ENCODE results near the gene SLC46A1. TPM values are rescaled to one million over a fixed set of nuclear protein-coding genes. Genes with fewer than 3 reads are reported as not detected.
A peak's percentile ranks its signal among the peaks of the same experiment; 100 is the strongest.

SLC46A1 gene
- total RNA-seq, 3 donors from 2014 or later = 11.2 to 22.7 (median 12.5) TPM

GRCh38 chr17:28404461-28404811 lies 1.6 kb downstream of the SLC46A1 start:
- Histone ChIP-seq H3K36me3 (no peaks in the 10 kb centered on the region), H3K9me3 (no peaks in the 10 kb centered on the region), H3K4me3 (peak overlapping the region; percentile 72 to 99 (median 83)), H3K27me3 (no peaks in the 10 kb centered on the region), H3K27ac (no peak overlapping the region), H3K4me1 (peaks cover 0 to 3% of the 10 kb centered on the region in 2 donors)
- TF ChIP-seq, protein P1, sequence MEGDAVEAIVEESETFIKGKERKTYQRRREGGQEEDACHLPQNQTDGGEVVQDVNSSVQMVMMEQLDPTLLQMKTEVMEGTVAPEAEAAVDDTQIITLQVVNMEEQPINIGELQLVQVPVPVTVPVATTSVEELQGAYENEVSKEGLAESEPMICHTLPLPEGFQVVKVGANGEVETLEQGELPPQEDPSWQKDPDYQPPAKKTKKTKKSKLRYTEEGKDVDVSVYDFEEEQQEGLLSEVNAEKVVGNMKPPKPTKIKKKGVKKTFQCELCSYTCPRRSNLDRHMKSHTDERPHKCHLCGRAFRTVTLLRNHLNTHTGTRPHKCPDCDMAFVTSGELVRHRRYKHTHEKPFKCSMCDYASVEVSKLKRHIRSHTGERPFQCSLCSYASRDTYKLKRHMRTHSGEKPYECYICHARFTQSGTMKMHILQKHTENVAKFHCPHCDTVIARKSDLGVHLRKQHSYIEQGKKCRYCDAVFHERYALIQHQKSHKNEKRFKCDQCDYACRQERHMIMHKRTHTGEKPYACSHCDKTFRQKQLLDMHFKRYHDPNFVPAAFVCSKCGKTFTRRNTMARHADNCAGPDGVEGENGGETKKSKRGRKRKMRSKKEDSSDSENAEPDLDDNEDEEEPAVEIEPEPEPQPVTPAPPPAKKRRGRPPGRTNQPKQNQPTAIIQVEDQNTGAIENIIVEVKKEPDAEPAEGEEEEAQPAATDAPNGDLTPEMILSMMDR (IDR thresholded peaks at IDR 0.05) = no peak
- TF ChIP-seq POLR2AphosphoS5 (IDR thresholded peaks at IDR 0.05) (no peak), POLR2A (IDR thresholded peaks at IDR 0.05) (no peak)
- no peak for DNase-seq (ENCODE audit: low spot score in 2 of 2)
- intact Hi-C loops (cut with DNase I; ENCODE audit: low total_unique reads) = no loop called here

- intact Hi-C loops (cut with DNase I; ENCODE audit: low total_unique reads) = no loop called here
Observed at GRCh38 chr17:28404007-28404406, 2.0 kb downstream of the SLC46A1 start.

GRCh38 chr17:28402844-28403243 lies 3.2 kb downstream of the SLC46A1 start:
- no peaks in the 10 kb centered on the region for H3K27me3 ChIP-seq
- H3K4me1 ChIP-seq = peaks cover 0 to 3% of the 10 kb centered on the region in 2 donors
- DNase-seq (ENCODE audit: low spot score in 2 of 2) = no peak
- TF ChIP-seq POLR2A (IDR thresholded peaks at IDR 0.05) (no peak), POLR2AphosphoS5 (IDR thresholded peaks at IDR 0.05) (no peak)
- TF ChIP-seq, protein P1 (IDR thresholded peaks at IDR 0.05) = no peak
- H3K9me3 ChIP-seq = no peaks in the 10 kb centered on the region
- no peak overlapping the region for H3K4me3 ChIP-seq
- H3K27ac ChIP-seq = no peak overlapping the region
- intact Hi-C loops (cut with DNase I; ENCODE audit: low total_unique reads) = no loop called here
- H3K36me3 ChIP-seq = no peaks in the 10 kb centered on the region

More at GRCh38 chr17:28404007-28404406, 2.0 kb downstream of the SLC46A1 start:
- H3K36me3 ChIP-seq = no peaks in the 10 kb centered on the region
- no peak for DNase-seq (ENCODE audit: low spot score in 2 of 2)
- no peaks in the 10 kb centered on the region for H3K9me3 ChIP-seq
- TF ChIP-seq POLR2A (IDR thresholded peaks at IDR 0.05) (no peak), POLR2AphosphoS5 (IDR thresholded peaks at IDR 0.05) (no peak)
- TF ChIP-seq, protein P1 (IDR thresholded peaks at IDR 0.05) = no peak
- H3K4me1 ChIP-seq = peaks cover 0 to 3% of the 10 kb centered on the region in 2 donors
- peak overlapping the region in 1 of 3 donors; percentile 99 for H3K4me3 ChIP-seq
- H3K27me3 ChIP-seq = no peaks in the 10 kb centered on the region
- H3K27ac ChIP-seq = no peak overlapping the region

DNA sequence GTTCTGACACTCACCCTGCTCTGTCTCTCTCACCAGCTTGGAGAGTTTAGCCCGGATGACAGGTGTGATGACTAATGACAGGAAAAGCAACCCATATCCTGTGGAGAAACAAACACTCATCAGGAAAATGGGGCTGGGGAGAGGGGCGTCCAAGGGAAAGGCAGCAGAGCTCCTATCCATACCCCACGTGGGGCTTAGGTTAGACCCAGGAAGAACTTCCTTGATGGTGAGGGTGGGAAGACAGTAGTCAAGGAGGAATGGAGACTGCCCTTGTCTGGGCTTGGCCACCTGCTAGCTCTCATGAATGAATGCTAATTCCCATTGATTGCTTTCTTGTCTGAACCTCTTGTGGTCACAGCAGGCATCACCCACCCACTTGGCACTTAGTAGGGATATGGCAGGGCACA lies 3.8 kb downstream of the SLC46A1 start:
- Histone ChIP-seq H3K9me3 (no peaks in the 10 kb centered on the region), H3K27me3 (no peaks in the 10 kb centered on the region), H3K27ac (no peak overlapping the region), H3K36me3 (no peaks in the 10 kb centered on the region), H3K4me3 (no peak overlapping the region), H3K4me1 (peaks cover 0 to 3% of the 10 kb centered on the region in 2 donors)
- DNase-seq (ENCODE audit: low spot score in 2 of 2) = no peak
- intact Hi-C loops (cut with DNase I; ENCODE audit: low total_unique reads) = no loop called here
- TF ChIP-seq POLR2AphosphoS5 (IDR thresholded peaks at IDR 0.05) (no peak), POLR2A (IDR thresholded peaks at IDR 0.05) (no peak)
- TF ChIP-seq, protein P1 (IDR thresholded peaks at IDR 0.05) = no peak

DNA sequence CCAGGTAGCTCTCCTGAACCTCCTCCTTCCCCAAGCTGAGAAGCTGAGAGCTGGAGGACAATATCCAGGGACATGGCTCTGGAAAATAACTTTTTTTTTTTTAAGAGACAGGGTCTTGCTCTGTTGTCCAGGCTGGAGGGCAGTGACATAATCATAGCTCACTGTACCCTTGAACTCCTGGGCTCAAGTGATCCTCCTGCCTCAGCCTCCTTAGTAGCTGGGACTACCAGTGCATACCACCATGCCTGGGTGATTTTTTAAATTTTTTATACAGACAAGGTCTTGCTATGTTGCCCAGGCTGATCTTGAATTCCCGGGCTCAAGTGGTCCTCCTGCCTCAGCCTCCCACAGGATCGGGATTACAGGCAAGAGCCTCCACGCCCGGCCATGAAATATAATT lies 6.2 kb downstream of the SLC46A1 start:
- Histone ChIP-seq H3K36me3 (no peaks in the 10 kb centered on the region), H3K4me3 (no peak overlapping the region), H3K27me3 (no peaks in the 10 kb centered on the region), H3K4me1 (no peaks in the 10 kb centered on the region), H3K9me3 (no peaks in the 10 kb centered on the region), H3K27ac (no peak overlapping the region)
- intact Hi-C loops (cut with DNase I; ENCODE audit: low total_unique reads) = no loop called here
- TF ChIP-seq, protein P1 (IDR thresholded peaks at IDR 0.05) = no peak
- no peak for TF ChIP-seq POLR2AphosphoS5 (IDR thresholded peaks at IDR 0.05)
- no peak for DNase-seq (ENCODE audit: low spot score in 2 of 2)
